GM23338 (cell line): Measurements from ENCODE around the gene GFRA1. TPM values are rescaled to one million over a fixed set of nuclear protein-coding genes. Genes with fewer than 3 reads are reported as not detected.

Experiments used
- ATAC-seq: fragments of 200-7000 bp; cut with Tn5 transposase; 3 replicates; pipeline ENCODE4 v1.9.1; 2020
- DNase-seq: peaks from one replicate; pipeline ENCODE4 v3.0.0-alpha.2; 2015; ENCODE audit warnings: low spot score
- H2AFZ ChIP-seq: fragments of 200-600 bp; sonication (generic); 2 replicates; pipeline ENCODE4 v1.8.0; 2016; ENCODE audit warnings: antibody characterized with exemption, mild to moderate bottlenecking, moderate library complexity
- H3F3A ChIP-seq: fragments of 200-600 bp; sonication (generic); replicated peaks from 2 replicates; pipeline ENCODE4 v1.8.0; 2017; ENCODE audit warnings: antibody characterized with exemption, mixed run types, low read depth
- H3K27ac ChIP-seq: fragments of 200-600 bp; sonication (generic); 2 replicates; pipeline ENCODE4 v1.6.1; 2016; ENCODE audit warnings: low read depth
- H3K27me3 ChIP-seq: fragments of 200-600 bp; sonication (generic); 2 replicates; pipeline ENCODE4 v1.8.0; 2016; ENCODE audit warnings: mild to moderate bottlenecking, mixed run types, moderate library complexity; ENCODE audit not compliant: insufficient read depth
- H3K36me3 ChIP-seq: fragments of 200-600 bp; sonication (generic); 2 replicates; pipeline ENCODE4 v1.8.0; 2016; ENCODE audit warnings: mild to moderate bottlenecking; ENCODE audit not compliant: insufficient read depth
- H3K4me1 ChIP-seq: fragments of 200-600 bp; sonication (generic); 2 replicates; pipeline ENCODE4 v1.8.0; 2016; ENCODE audit warnings: mild to moderate bottlenecking, moderate library complexity; ENCODE audit not compliant: insufficient read depth
- H3K4me2 ChIP-seq: fragments of 200-600 bp; sonication (generic); 2 replicates; pipeline ENCODE4 v1.7.1; 2017; ENCODE audit warnings: mixed run types
- H3K4me3 ChIP-seq: fragments of 200-600 bp; sonication (generic); 2 replicates; pipeline ENCODE4 v1.6.1; 2016; ENCODE audit warnings: mixed run types
- H3K79me2 ChIP-seq: fragments of 200-600 bp; sonication (generic); replicated peaks from 2 replicates; pipeline ENCODE4 v1.8.0; 2017; ENCODE audit warnings: mild to moderate bottlenecking; ENCODE audit not compliant: insufficient read depth
- H3K9me2 ChIP-seq: fragments of 200-600 bp; sonication (generic); 2 replicates; pipeline ENCODE4 v1.8.0; 2017; ENCODE audit not compliant: insufficient read depth
- H4K20me1 ChIP-seq: fragments of 200-600 bp; sonication (generic); replicated peaks from 2 replicates; pipeline ENCODE4 v1.8.0; 2017; ENCODE audit warnings: mild to moderate bottlenecking; ENCODE audit not compliant: insufficient read depth
- H3K27ac Mint-ChIP-seq: 2 replicates; pipeline ENCODE4 v1.8.0; 2020; ENCODE audit warnings: inconsistent platforms, mild to moderate bottlenecking, moderate library complexity, mixed read lengths
- H3K27me3 Mint-ChIP-seq: 3 replicates; pipeline ENCODE4 v1.8.0; 2022; ENCODE audit warnings: low read depth, mild to moderate bottlenecking, moderate library complexity, mixed read lengths, inconsistent platforms; ENCODE audit not compliant: insufficient read depth, poor library complexity
- H3K36me3 Mint-ChIP-seq: 3 replicates; pipeline ENCODE4 v1.8.0; 2021; ENCODE audit warnings: low read depth, mild to moderate bottlenecking, inconsistent platforms, moderate library complexity, mixed read lengths
- H3K4me1 Mint-ChIP-seq: 3 replicates; pipeline ENCODE4 v1.8.0; 2020; ENCODE audit warnings: mild to moderate bottlenecking, inconsistent platforms, mixed read lengths
- H3K4me3 Mint-ChIP-seq: 3 replicates; pipeline ENCODE4 v1.8.0; 2021; ENCODE audit warnings: moderate library complexity, mild to moderate bottlenecking, inconsistent platforms, mixed read lengths
- H3K9me3 Mint-ChIP-seq: 3 replicates; pipeline ENCODE4 v1.8.0; 2020; ENCODE audit warnings: moderate library complexity, mild to moderate bottlenecking, inconsistent platforms, mixed read lengths
- EZH2 ChIP-seq: fragments of 200-600 bp; sonication (generic); IDR thresholded peaks from one replicate; pipeline ENCODE4 v1.8.0; 2017; ENCODE audit warnings: antibody characterized with exemption, mild to moderate bottlenecking, low read depth; ENCODE audit not compliant: unreplicated experiment
- EZH2phosphoT487 ChIP-seq: fragments of 200-600 bp; sonication (generic); IDR thresholded peaks from one replicate; pipeline ENCODE4 v1.8.1; 2018; ENCODE audit warnings: antibody characterized with exemption; ENCODE audit not compliant: unreplicated experiment
- JUNB ChIP-seq: IDR thresholded peaks from one replicate; pipeline ENCODE4 v1.6.1; 2016; ENCODE audit warnings: antibody characterized with exemption; ENCODE audit not compliant: unreplicated experiment
- NANOG ChIP-seq: IDR thresholded peaks from 2 replicates; pipeline ENCODE4 v1.6.1; 2016; ENCODE audit warnings: antibody characterized with exemption, borderline replicate concordance
- POLR2AphosphoS5 ChIP-seq: IDR thresholded peaks from 2 replicates; pipeline ENCODE4 v1.6.1; 2016; ENCODE audit warnings: antibody characterized with exemption, low read depth
- STAT1 ChIP-seq: IDR thresholded peaks from one replicate; pipeline ENCODE4 v1.6.1; 2016; ENCODE audit warnings: antibody characterized with exemption; ENCODE audit not compliant: unreplicated experiment
- ZNF114 ChIP-seq: fragments of 250-450 bp; sonication (Bioruptor Pico); IDR thresholded peaks from 2 replicates; pipeline ENCODE4 v1.5.0; 2020; ENCODE audit warnings: mild to moderate bottlenecking, moderate library complexity
- ZNF331 ChIP-seq: fragments of 250-450 bp; sonication (Bioruptor Pico); IDR thresholded peaks from 2 replicates; pipeline ENCODE4 v1.5.0; 2020; ENCODE audit warnings: low read depth, mild to moderate bottlenecking, moderate library complexity
- ZNF462 ChIP-seq: fragments of 250-450 bp; sonication (Bioruptor Pico); IDR thresholded peaks from 2 replicates; pipeline ENCODE4 v1.5.0; 2020; ENCODE audit warnings: mild to moderate bottlenecking, moderate library complexity
- polyA plus RNA-seq: library from polyadenylated mRNA; unstranded; fragments of >200 nt; fragmentation: Nextera tagmentation; extraction: Ambion mirVana; gene quantifications from 2 replicates; pipeline ENCODE4 v1.2.1, GENCODE V29; 2016
- total RNA-seq: library from RNA; depleted of rRNA; stranded (reverse); fragments of >200 nt; shearing (Covaris generic); gene quantifications from 2 replicates; pipeline ENCODE4 v1.2.3, GENCODE V29; 2014
- TF ChIP-seq, protein P1 (sequence below): IDR thresholded peaks from 2 replicates; pipeline ENCODE4 v1.6.1; 2016; ENCODE audit warnings: antibody characterized with exemption
- TF ChIP-seq, protein P2 (sequence below), 2 experiments: fragments of 200-600 bp in 1 of 2; sonication (generic) in 1 of 2; conservative IDR thresholded peaks; 2 replicates each; pipeline versions ENCODE4 v1.5.1 to v1.6.1; 2016 to 2017; ENCODE audit warnings: antibody characterized with exemption in 2 of 2, low read depth in 2 of 2, mild to moderate bottlenecking in 2 of 2, moderate library complexity in 1 of 2

Gene GFRA1
- total and polyA plus RNA-seq, 2 experiments from 2014 or later, result 1.4 to 2.8 TPM

- ATAC-seq, result no peak
- H3K4me3 ChIP-seq, result no peak overlapping the region
- H3K4me3 Mint-ChIP-seq, result no peak overlapping the region
- no peaks in the 10 kb centered on the region for H3K4me1 ChIP-seq
- H3K9me3 Mint-ChIP-seq, result no peaks in the 10 kb centered on the region
- H3K27ac ChIP-seq, result no peak overlapping the region
- H3K27me3 ChIP-seq, result no peaks in the 10 kb centered on the region
- 0 out of 2 replicates have a peak, but pooled peaks cover 6% of the 10 kb centered on the region for H3K9me2 ChIP-seq
- no peaks in the 10 kb centered on the region for H3K36me3 Mint-ChIP-seq
- H3K27ac Mint-ChIP-seq, result no peak overlapping the region
- no peaks in the 10 kb centered on the region for H3K27me3 Mint-ChIP-seq
- no peak for TF ChIP-seq EZH2
- TF ChIP-seq, protein P1, sequence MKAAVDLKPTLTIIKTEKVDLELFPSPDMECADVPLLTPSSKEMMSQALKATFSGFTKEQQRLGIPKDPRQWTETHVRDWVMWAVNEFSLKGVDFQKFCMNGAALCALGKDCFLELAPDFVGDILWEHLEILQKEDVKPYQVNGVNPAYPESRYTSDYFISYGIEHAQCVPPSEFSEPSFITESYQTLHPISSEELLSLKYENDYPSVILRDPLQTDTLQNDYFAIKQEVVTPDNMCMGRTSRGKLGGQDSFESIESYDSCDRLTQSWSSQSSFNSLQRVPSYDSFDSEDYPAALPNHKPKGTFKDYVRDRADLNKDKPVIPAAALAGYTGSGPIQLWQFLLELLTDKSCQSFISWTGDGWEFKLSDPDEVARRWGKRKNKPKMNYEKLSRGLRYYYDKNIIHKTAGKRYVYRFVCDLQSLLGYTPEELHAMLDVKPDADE, result no peak
- TF ChIP-seq JUNB, result no peak
- no peaks in the 10 kb centered on the region for H3F3A ChIP-seq
- H3K4me1 Mint-ChIP-seq, result peaks cover 10% of the 10 kb centered on the region; the same call in 2 of the 3 replicates
- H4K20me1 ChIP-seq, result no peaks in the 10 kb centered on the region
- no peak for DNase-seq
- no peak overlapping the region for H2AFZ ChIP-seq
- no peaks in the 10 kb centered on the region for H3K79me2 ChIP-seq
- H3K36me3 ChIP-seq, result no peaks in the 10 kb centered on the region
- no peak overlapping the region for H3K4me2 ChIP-seq
Measured at GRCh38 chr10:116141246-116141645, 131.8 kb downstream of the GFRA1 start.

DNA sequence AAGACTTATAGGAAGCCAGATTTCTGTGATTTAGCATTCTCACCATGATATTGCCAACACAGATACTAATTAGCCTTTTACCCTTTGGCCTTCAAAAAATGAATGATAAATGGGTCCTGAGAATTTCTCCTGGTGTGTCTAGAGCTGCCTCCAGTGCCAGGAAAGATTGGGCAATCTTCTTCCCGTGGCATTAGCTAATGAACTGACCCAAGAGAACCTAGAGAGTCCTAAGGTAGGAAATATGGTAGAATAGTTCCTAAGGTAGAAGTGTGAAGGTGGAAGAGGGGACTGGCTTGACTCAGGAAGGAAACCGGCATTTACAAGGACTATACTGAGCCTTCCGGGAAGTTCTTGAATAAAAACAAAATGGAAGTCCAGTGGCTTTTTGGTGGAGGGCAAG, 133.1 kb downstream of the GFRA1 start:
- Mint-ChIP-seq H3K36me3 (no peaks in the 10 kb centered on the region), H3K4me1 (peaks cover 10% of the 10 kb centered on the region; the same call in 2 of the 3 replicates), H3K27ac (no peak overlapping the region), H3K4me3 (no peak overlapping the region), H3K9me3 (no peaks in the 10 kb centered on the region), H3K27me3 (no peaks in the 10 kb centered on the region)
- H3K4me3 ChIP-seq, result no peak overlapping the region
- peaks cover under 1% of the 10 kb centered on the region; the same call in 1 of the 2 replicates for H3K4me1 ChIP-seq
- no peaks in the 10 kb centered on the region for H3K27me3 ChIP-seq
- no peak overlapping the region for H3K4me2 ChIP-seq
- no peaks in the 10 kb centered on the region for H4K20me1 ChIP-seq
- H3K36me3 ChIP-seq, result no peaks in the 10 kb centered on the region
- H2AFZ ChIP-seq, result no peak overlapping the region
- no peaks in the 10 kb centered on the region for H3F3A ChIP-seq
- no peak for DNase-seq
- no peaks in the 10 kb centered on the region for H3K79me2 ChIP-seq
- no peak overlapping the region for H3K27ac ChIP-seq
- H3K9me2 ChIP-seq, result 0 out of 2 replicates have a peak, but pooled peaks cover 6% of the 10 kb centered on the region
- no peak for ATAC-seq
- TF ChIP-seq ZNF331 (no peak), POLR2AphosphoS5 (no peak), ZNF114 (CRISPR knock-in tag) (no peak), STAT1 (no peak), NANOG (no peak), EZH2 (no peak), ZNF462 (no peak), EZH2phosphoT487 (no peak)
- TF ChIP-seq, protein P2, sequence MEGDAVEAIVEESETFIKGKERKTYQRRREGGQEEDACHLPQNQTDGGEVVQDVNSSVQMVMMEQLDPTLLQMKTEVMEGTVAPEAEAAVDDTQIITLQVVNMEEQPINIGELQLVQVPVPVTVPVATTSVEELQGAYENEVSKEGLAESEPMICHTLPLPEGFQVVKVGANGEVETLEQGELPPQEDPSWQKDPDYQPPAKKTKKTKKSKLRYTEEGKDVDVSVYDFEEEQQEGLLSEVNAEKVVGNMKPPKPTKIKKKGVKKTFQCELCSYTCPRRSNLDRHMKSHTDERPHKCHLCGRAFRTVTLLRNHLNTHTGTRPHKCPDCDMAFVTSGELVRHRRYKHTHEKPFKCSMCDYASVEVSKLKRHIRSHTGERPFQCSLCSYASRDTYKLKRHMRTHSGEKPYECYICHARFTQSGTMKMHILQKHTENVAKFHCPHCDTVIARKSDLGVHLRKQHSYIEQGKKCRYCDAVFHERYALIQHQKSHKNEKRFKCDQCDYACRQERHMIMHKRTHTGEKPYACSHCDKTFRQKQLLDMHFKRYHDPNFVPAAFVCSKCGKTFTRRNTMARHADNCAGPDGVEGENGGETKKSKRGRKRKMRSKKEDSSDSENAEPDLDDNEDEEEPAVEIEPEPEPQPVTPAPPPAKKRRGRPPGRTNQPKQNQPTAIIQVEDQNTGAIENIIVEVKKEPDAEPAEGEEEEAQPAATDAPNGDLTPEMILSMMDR (conservative IDR thresholded peaks at IDR 0.05; ENCODE audit: low read depth in 2 of 2), result no peak
- TF ChIP-seq, protein P1, result no peak
